GM18907 (cell line): ENCODE measurements around the gene ITGAD.

Experiments used
- ATAC-seq: cut with Tn5 transposase; IDR thresholded peaks from one replicate; pipeline ENCODE4 v1.9.1; 2021; ENCODE audit warnings: mild to moderate bottlenecking, moderate library complexity; ENCODE audit not compliant: unreplicated experiment

Gene ITGAD

GRCh38 chr16:31474173-31474714, 81.1 kb downstream of the ITGAD start:
- ATAC-seq: no peak

- ATAC-seq: no peak
Measured at GRCh38 chr16:31474773-31475738, 81.9 kb downstream of the ITGAD start.

- ATAC-seq: no peak
Measured at GRCh38 chr16:31475946-31476302, 82.8 kb downstream of the ITGAD start.
